GM08714 (cell line): ENCODE data around the gene ATRN.

ENCODE experiments used
- H3K4me3 ChIP-seq: fragments of 200-500 bp; sonication (Bioruptor generic); 2 replicates; pipeline ENCODE4 v1.5.1; 2014; ENCODE audit warnings: mild to moderate bottlenecking, low read length, inconsistent platforms
- ZNF274 ChIP-seq: IDR thresholded peaks from 2 replicates; pipeline ENCODE4 v1.6.1; 2012; ENCODE audit warnings: mild to moderate bottlenecking, low read depth, low read length

The ATRN gene

GRCh38 chr20:3696745-3697587 lies 226.1 kb downstream of the ATRN start:
- H3K4me3 ChIP-seq = no peak overlapping the region
- TF ChIP-seq ZNF274 = no peak

- no peak for TF ChIP-seq ZNF274
- no peak overlapping the region for H3K4me3 ChIP-seq
Observed at GRCh38 chr20:3697588-3698305, 226.9 kb downstream of the ATRN start.

- TF ChIP-seq ZNF274 = no peak
- no peak overlapping the region for H3K4me3 ChIP-seq
Observed at GRCh38 chr20:3698591-3699001, 227.8 kb downstream of the ATRN start.

GRCh38 chr20:3699037-3699436 lies 228.2 kb downstream of the ATRN start:
- no peak overlapping the region for H3K4me3 ChIP-seq
- no peak for TF ChIP-seq ZNF274
